Measurements from ENCODE around the gene TRABD2B. TPM values are rescaled to one million over a fixed set of nuclear protein-coding genes. Genes with fewer than 3 reads are reported as not detected.

TRABD2B gene
- total RNA-seq, 1 donor from 2014 or later: 0.89 TPM

DNA sequence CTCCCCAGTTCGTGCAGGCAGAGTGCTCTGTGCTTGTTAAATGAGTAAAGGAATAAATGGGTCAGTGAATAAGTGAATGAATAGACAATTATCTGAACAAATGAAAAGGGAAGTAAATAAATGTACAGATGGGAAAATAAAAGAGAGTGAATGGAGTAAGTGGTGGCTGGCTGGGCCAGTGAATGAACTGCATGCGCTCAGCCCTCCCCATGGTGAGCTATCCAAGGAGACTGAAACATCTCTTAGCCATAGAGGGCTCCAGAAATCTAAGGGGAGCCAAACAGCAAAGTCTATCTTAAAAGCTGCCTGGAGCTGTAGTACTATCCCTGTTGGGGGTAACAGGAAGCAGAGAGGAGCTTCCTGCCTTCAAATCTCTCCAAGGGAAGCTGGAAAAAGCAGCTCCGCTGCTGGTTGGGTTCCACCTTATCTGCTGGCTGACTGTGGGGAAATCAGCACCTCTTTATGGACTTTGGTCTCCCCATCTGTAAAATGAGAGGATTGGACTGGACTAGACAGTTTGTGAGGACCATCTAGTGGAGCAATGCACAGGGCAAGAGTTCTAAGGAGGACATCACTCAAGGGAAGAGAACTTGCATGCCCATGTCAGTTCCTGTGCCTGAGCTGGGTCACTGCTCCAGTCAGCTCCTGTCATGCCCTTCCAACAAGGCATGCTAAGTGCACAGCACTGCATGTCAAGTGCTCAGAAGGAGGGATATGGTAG lies 77.9 kb downstream of the TRABD2B start:
- Histone ChIP-seq H3K4me1 (ENCODE audit: insufficient read depth, low read length) (no peaks in the 10 kb centered on the region), H3K27me3 (ENCODE audit: insufficient read depth, low read length) (no peaks in the 10 kb centered on the region), H3K4me2 (ENCODE audit: low read length) (no peak overlapping the region), H3K9ac (ENCODE audit: low read length) (no peak overlapping the region), H3K4me3 (ENCODE audit: insufficient read depth, low read depth, low read length) (no peak overlapping the region), H3K36me3 (ENCODE audit: insufficient read depth, low read length) (no peaks in the 10 kb centered on the region), H4K20me1 (ENCODE audit: insufficient read depth, low read length) (no peaks in the 10 kb centered on the region), H2AFZ (ENCODE audit: low read depth, low read length) (no peak overlapping the region), H3K27ac (ENCODE audit: low read depth, low read length) (no peak overlapping the region), H3K9me3 (ENCODE audit: insufficient read depth, low read depth, low read length) (no peaks in the 10 kb centered on the region), H3K79me2 (ENCODE audit: insufficient read depth, low read length) (no peaks in the 10 kb centered on the region)
- TF ChIP-seq EZH2 (IDR thresholded peaks at IDR 0.05; ENCODE audit: insufficient read depth, low read length): no peak
- TF ChIP-seq, protein P1, sequence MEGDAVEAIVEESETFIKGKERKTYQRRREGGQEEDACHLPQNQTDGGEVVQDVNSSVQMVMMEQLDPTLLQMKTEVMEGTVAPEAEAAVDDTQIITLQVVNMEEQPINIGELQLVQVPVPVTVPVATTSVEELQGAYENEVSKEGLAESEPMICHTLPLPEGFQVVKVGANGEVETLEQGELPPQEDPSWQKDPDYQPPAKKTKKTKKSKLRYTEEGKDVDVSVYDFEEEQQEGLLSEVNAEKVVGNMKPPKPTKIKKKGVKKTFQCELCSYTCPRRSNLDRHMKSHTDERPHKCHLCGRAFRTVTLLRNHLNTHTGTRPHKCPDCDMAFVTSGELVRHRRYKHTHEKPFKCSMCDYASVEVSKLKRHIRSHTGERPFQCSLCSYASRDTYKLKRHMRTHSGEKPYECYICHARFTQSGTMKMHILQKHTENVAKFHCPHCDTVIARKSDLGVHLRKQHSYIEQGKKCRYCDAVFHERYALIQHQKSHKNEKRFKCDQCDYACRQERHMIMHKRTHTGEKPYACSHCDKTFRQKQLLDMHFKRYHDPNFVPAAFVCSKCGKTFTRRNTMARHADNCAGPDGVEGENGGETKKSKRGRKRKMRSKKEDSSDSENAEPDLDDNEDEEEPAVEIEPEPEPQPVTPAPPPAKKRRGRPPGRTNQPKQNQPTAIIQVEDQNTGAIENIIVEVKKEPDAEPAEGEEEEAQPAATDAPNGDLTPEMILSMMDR (IDR thresholded peaks at IDR 0.05; ENCODE audit: insufficient read depth, low read depth, low read length): no peak
- DNase-seq (ENCODE audit: low read depth) (no peak), FAIRE-seq (no peak)
- Mint-ChIP-seq H3K27me3 (ENCODE audit: low read depth, unreplicated experiment) (peaks cover 29% of the 10 kb centered on the region), H3K4me1 (ENCODE audit: low read depth, unreplicated experiment) (peaks cover 4% of the 10 kb centered on the region), H3K4me3 (ENCODE audit: unreplicated experiment) (no peak overlapping the region), H3K9me3 (ENCODE audit: unreplicated experiment) (no peaks in the 10 kb centered on the region), H3K36me3 (ENCODE audit: low read depth, unreplicated experiment) (peaks cover 8% of the 10 kb centered on the region), H3K27ac (ENCODE audit: unreplicated experiment) (no peak overlapping the region)

DNA sequence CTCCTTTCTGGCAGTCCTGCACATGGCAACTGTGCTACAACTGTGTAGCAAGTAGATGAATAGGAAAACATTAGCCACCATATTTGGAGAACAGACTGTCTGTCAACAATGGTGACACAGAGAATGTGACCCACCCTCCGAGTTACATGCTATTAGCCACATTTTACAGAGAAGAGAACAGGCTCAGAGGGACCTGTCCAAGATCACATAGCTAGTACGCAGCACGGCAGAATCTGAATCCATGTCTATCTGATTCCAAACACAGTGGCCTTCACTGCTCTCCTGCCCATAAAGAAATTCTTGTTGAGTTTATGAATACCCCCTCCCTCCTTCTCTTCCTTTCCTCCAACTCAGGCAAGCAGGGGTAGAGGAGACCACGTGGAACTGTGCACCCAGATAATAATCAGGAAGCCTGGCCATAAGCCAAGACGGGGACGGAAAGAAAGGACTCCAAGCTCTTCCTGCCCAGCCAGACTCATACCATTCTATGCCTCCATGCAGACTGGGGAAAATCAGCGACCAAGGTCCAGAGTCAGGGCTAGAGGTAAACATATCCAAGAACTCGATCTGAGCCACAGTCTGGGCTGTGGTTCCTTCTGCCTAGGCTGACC lies 78.8 kb downstream of the TRABD2B start:
- Mint-ChIP-seq H3K27me3 (ENCODE audit: low read depth, unreplicated experiment) (peaks cover 29% of the 10 kb centered on the region), H3K4me1 (ENCODE audit: low read depth, unreplicated experiment) (peaks cover 2% of the 10 kb centered on the region), H3K27ac (ENCODE audit: unreplicated experiment) (no peak overlapping the region), H3K9me3 (ENCODE audit: unreplicated experiment) (no peaks in the 10 kb centered on the region), H3K4me3 (ENCODE audit: unreplicated experiment) (no peak overlapping the region), H3K36me3 (ENCODE audit: low read depth, unreplicated experiment) (peaks cover 7% of the 10 kb centered on the region)
- Histone ChIP-seq H4K20me1 (ENCODE audit: insufficient read depth, low read length) (no peaks in the 10 kb centered on the region), H3K27ac (ENCODE audit: low read depth, low read length) (no peak overlapping the region), H3K4me2 (ENCODE audit: low read length) (no peak overlapping the region), H3K36me3 (ENCODE audit: insufficient read depth, low read length) (no peaks in the 10 kb centered on the region), H3K4me3 (ENCODE audit: insufficient read depth, low read depth, low read length) (no peak overlapping the region), H2AFZ (ENCODE audit: low read depth, low read length) (no peak overlapping the region), H3K27me3 (ENCODE audit: insufficient read depth, low read length) (no peaks in the 10 kb centered on the region), H3K4me1 (ENCODE audit: insufficient read depth, low read length) (no peaks in the 10 kb centered on the region), H3K9ac (ENCODE audit: low read length) (no peak overlapping the region), H3K79me2 (ENCODE audit: insufficient read depth, low read length) (no peaks in the 10 kb centered on the region), H3K9me3 (ENCODE audit: insufficient read depth, low read depth, low read length) (no peaks in the 10 kb centered on the region)
- TF ChIP-seq, protein P1 (IDR thresholded peaks at IDR 0.05; ENCODE audit: insufficient read depth, low read depth, low read length): no peak
- TF ChIP-seq EZH2 (IDR thresholded peaks at IDR 0.05; ENCODE audit: insufficient read depth, low read length): no peak
- no peak for DNase-seq (ENCODE audit: low read depth)
- FAIRE-seq: no peak

DNA sequence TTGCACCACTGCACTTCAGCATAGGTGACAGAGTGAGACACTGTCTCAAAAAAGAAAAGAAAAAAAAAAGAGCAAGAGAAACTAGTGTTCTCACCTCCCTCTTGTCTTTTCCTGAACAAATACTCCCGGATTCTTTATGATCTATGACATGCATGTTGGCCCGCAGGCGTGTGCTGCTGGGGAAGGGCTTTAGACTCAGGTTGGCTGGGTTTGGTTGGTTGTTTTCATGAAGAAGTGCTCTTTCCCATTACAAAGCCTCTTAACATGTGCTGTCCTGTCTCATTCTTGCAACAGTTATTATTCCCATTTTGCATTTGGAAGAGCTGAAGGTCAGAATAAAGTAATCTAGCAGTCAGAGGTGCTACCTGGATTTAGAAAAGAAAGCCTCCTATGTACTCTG lies 79.5 kb downstream of the TRABD2B start:
- TF ChIP-seq EZH2 (IDR thresholded peaks at IDR 0.05; ENCODE audit: insufficient read depth, low read length): no peak
- Histone ChIP-seq H3K4me3 (ENCODE audit: insufficient read depth, low read depth, low read length) (no peak overlapping the region), H3K36me3 (ENCODE audit: insufficient read depth, low read length) (no peaks in the 10 kb centered on the region), H3K4me2 (ENCODE audit: low read length) (no peak overlapping the region), H3K27me3 (ENCODE audit: insufficient read depth, low read length) (no peaks in the 10 kb centered on the region), H3K9ac (ENCODE audit: low read length) (no peak overlapping the region), H3K9me3 (ENCODE audit: insufficient read depth, low read depth, low read length) (no peaks in the 10 kb centered on the region), H3K79me2 (ENCODE audit: insufficient read depth, low read length) (no peaks in the 10 kb centered on the region), H3K27ac (ENCODE audit: low read depth, low read length) (no peak overlapping the region), H3K4me1 (ENCODE audit: insufficient read depth, low read length) (no peaks in the 10 kb centered on the region), H4K20me1 (ENCODE audit: insufficient read depth, low read length) (no peaks in the 10 kb centered on the region), H2AFZ (ENCODE audit: low read depth, low read length) (no peak overlapping the region)
- no peaks in the 10 kb centered on the region for H3K9me3 Mint-ChIP-seq (ENCODE audit: unreplicated experiment)
- peaks cover 4% of the 10 kb centered on the region for H3K36me3 Mint-ChIP-seq (ENCODE audit: low read depth, unreplicated experiment)
- DNase-seq (ENCODE audit: low read depth): no peak
- peak overlapping the region; percentile 23 for H3K4me3 Mint-ChIP-seq (ENCODE audit: unreplicated experiment)
- FAIRE-seq: no peak
- H3K27ac Mint-ChIP-seq (ENCODE audit: unreplicated experiment): no peak overlapping the region
- peaks cover 2% of the 10 kb centered on the region for H3K4me1 Mint-ChIP-seq (ENCODE audit: low read depth, unreplicated experiment)
- H3K27me3 Mint-ChIP-seq (ENCODE audit: low read depth, unreplicated experiment): peaks cover 26% of the 10 kb centered on the region
